ENCODE measurements around the gene ADCY9.

ADCY9 gene

GRCh38 chr16:3992297-3993051, 123.8 kb downstream of the ADCY9 start:
- TF ChIP-seq EZH2phosphoT487 (conservative IDR thresholded peaks at IDR 0.05; ENCODE audit: low read length) (no peak), CTCF (IDR thresholded peaks at IDR 0.05; ENCODE audit: insufficient read depth, low read length, poor library complexity, severe bottlenecking) (no peak)

GRCh38 chr16:3988824-3989223, 127.4 kb downstream of the ADCY9 start:
- no peaks in the 10 kb centered on the region for H3K36me3 ChIP-seq (ENCODE audit: low read length)
- no peaks in the 10 kb centered on the region for H3K9me3 ChIP-seq (ENCODE audit: insufficient read depth, low read length)
- no peaks in the 10 kb centered on the region for H3K79me2 ChIP-seq (ENCODE audit: insufficient read depth, low read length)
- TF ChIP-seq CTCF (IDR thresholded peaks at IDR 0.05; ENCODE audit: insufficient read depth, low read length, poor library complexity, severe bottlenecking): no peak
- TF ChIP-seq EZH2phosphoT487 (conservative IDR thresholded peaks at IDR 0.05; ENCODE audit: low read length): no peak
- no peaks in the 10 kb centered on the region for H3K27me3 ChIP-seq (ENCODE audit: low read length)
- no peak overlapping the region for H3K4me3 ChIP-seq (ENCODE audit: insufficient read depth, low read length, poor library complexity, severe bottlenecking)
- H3K4me2 ChIP-seq (ENCODE audit: low read depth, low read length, poor library complexity, severe bottlenecking): no peak overlapping the region
- no peaks in the 10 kb centered on the region for H4K20me1 ChIP-seq (ENCODE audit: low read depth, low read length)
- no peaks in the 10 kb centered on the region for H3K9me2 ChIP-seq (replicated peaks; ENCODE audit: insufficient read depth, low read length)
- no peak overlapping the region for H3K27ac ChIP-seq (ENCODE audit: low read depth, low read length)
- no peak overlapping the region for H2AFZ ChIP-seq (ENCODE audit: low read depth, low read length, severe bottlenecking)
- no peak overlapping the region for H3K9ac ChIP-seq (ENCODE audit: low read length)
- H3F3A ChIP-seq (ENCODE audit: insufficient read depth): no peaks in the 10 kb centered on the region

More at GRCh38 chr16:3992297-3993051, 123.8 kb downstream of the ADCY9 start:
- H3K36me3 ChIP-seq (ENCODE audit: low read length): no peaks in the 10 kb centered on the region
- H4K20me1 ChIP-seq (ENCODE audit: low read depth, low read length): no peaks in the 10 kb centered on the region
- no peaks in the 10 kb centered on the region for H3K9me3 ChIP-seq (ENCODE audit: insufficient read depth, low read length)
- no peak overlapping the region for H3K27ac ChIP-seq (ENCODE audit: low read depth, low read length)
- H3K9ac ChIP-seq (ENCODE audit: low read length): no peak overlapping the region
- no peak overlapping the region for H3K4me2 ChIP-seq (ENCODE audit: low read depth, low read length, poor library complexity, severe bottlenecking)
- H3K4me3 ChIP-seq (ENCODE audit: insufficient read depth, low read length, poor library complexity, severe bottlenecking): no peak overlapping the region
- no peaks in the 10 kb centered on the region for H3F3A ChIP-seq (ENCODE audit: insufficient read depth)
- H3K79me2 ChIP-seq (ENCODE audit: insufficient read depth, low read length): no peaks in the 10 kb centered on the region
- H3K9me2 ChIP-seq (replicated peaks; ENCODE audit: insufficient read depth, low read length): no peaks in the 10 kb centered on the region
- H2AFZ ChIP-seq (ENCODE audit: low read depth, low read length, severe bottlenecking): no peak overlapping the region
- no peaks in the 10 kb centered on the region for H3K27me3 ChIP-seq (ENCODE audit: low read length)

DNA sequence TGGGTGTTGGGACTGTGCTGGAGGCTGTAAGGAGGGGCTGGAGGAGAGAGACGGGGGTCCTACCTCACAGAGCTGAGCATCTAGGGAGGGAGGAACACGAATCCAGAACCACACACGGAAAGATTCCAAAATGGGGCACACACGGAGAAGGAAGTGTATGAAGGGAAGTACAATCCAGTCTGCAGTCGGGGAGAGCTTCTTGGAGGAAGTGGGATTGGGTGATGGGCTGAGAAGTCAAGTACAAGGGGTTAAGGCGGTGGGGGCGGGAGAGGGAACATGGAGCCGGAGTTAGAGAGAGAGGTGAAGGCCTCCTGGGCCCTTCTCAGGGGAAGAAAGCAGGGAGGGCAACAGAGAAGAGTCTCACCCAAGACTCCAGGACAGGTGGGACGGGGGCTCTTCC, 128.2 kb downstream of the ADCY9 start:
- H3K27ac ChIP-seq (ENCODE audit: low read depth, low read length): no peak overlapping the region

More for the DNA sequence above, 128.2 kb downstream of the ADCY9 start:
- Histone ChIP-seq H3K36me3 (ENCODE audit: low read length) (no peaks in the 10 kb centered on the region), H3K4me3 (ENCODE audit: insufficient read depth, low read length, poor library complexity, severe bottlenecking) (no peak overlapping the region), H4K20me1 (ENCODE audit: low read depth, low read length) (no peaks in the 10 kb centered on the region), H2AFZ (ENCODE audit: low read depth, low read length, severe bottlenecking) (no peak overlapping the region), H3K79me2 (ENCODE audit: insufficient read depth, low read length) (no peaks in the 10 kb centered on the region), H3K27me3 (ENCODE audit: low read length) (no peaks in the 10 kb centered on the region), H3K9ac (ENCODE audit: low read length) (no peak overlapping the region), H3K9me2 (replicated peaks; ENCODE audit: insufficient read depth, low read length) (no peaks in the 10 kb centered on the region), H3K9me3 (ENCODE audit: insufficient read depth, low read length) (no peaks in the 10 kb centered on the region), H3F3A (ENCODE audit: insufficient read depth) (no peaks in the 10 kb centered on the region), H3K4me2 (ENCODE audit: low read depth, low read length, poor library complexity, severe bottlenecking) (no peak overlapping the region)
- TF ChIP-seq CTCF (IDR thresholded peaks at IDR 0.05; ENCODE audit: insufficient read depth, low read length, poor library complexity, severe bottlenecking) (no peak), EZH2phosphoT487 (conservative IDR thresholded peaks at IDR 0.05; ENCODE audit: low read length) (no peak)

Measured in SU-DHL-6 (cell line).